Measurements from ENCODE around the gene DBNDD1.
A peak's percentile ranks its signal among the peaks of the same experiment; 100 is the strongest.
"Not testable (repeated sequence)": the region's sequence is repeated elsewhere in the genome, so short reads cannot be mapped to it uniquely, and the experiment has no call there.

Gene DBNDD1

GRCh38 chr16:90010676-90011507 is 8.4 kb downstream of the DBNDD1 start:
- DNase-seq, result no peak

GRCh38 chr16:90009172-90009899 is 9.9 kb downstream of the DBNDD1 start:
- no peak for DNase-seq

GRCh38 chr16:90008708-90009145 is 10.5 kb downstream of the DBNDD1 start:
- peak; percentile 77 for DNase-seq

- DNase-seq, result not testable (repeated sequence)
These were observed 11.5 kb downstream of the DBNDD1 start for GRCh38 chr16:90007635-90008234.

- no peak for DNase-seq
These were observed 12.2 kb downstream of the DBNDD1 start for GRCh38 chr16:90007015-90007414.

- no peak for DNase-seq
These were observed 13.1 kb downstream of the DBNDD1 start for GRCh38 chr16:90005956-90006663.

GRCh38 chr16:90004577-90004976 is 14.7 kb downstream of the DBNDD1 start:
- no peak for DNase-seq

GRCh38 chr16:90002759-90003158 is 16.5 kb downstream of the DBNDD1 start:
- DNase-seq, result no peak

GRCh38 chr16:90001761-90002503 is 17.3 kb downstream of the DBNDD1 start:
- DNase-seq, result no peak

- DNase-seq, result no peak
These were observed 18.4 kb downstream of the DBNDD1 start for GRCh38 chr16:90000733-90001427.

GRCh38 chr16:89999831-90000574 is 19.3 kb downstream of the DBNDD1 start:
- no peak for DNase-seq

- no peak for DNase-seq
These were observed 23.1 kb downstream of the DBNDD1 start for GRCh38 chr16:89996178-89996489.

GRCh38 chr16:89995475-89996177 is 23.6 kb downstream of the DBNDD1 start:
- DNase-seq, result peak; percentile 68

- DNase-seq, result peak; percentile 70
These were observed 24.4 kb downstream of the DBNDD1 start for GRCh38 chr16:89994721-89995474.

GRCh38 chr16:89994389-89994720 is 24.9 kb downstream of the DBNDD1 start:
- no peak for DNase-seq

GRCh38 chr16:89993971-89994370 is 25.3 kb downstream of the DBNDD1 start:
- DNase-seq, result no peak

- no peak for DNase-seq
These were observed 25.9 kb downstream of the DBNDD1 start for GRCh38 chr16:89993377-89993776.

- no peak for DNase-seq
These were observed 28.5 kb downstream of the DBNDD1 start for GRCh38 chr16:89990799-89991198.

GRCh38 chr16:89988951-89989350 is 30.3 kb downstream of the DBNDD1 start:
- DNase-seq, result no peak

- no peak for DNase-seq
These were observed 32.1 kb downstream of the DBNDD1 start for GRCh38 chr16:89987169-89987568.
